Measurements from ENCODE around the gene SMAD3.

SMAD3 gene

GRCh38 chr15:67196222-67196621, 130.8 kb downstream of the SMAD3 start:
- H3K27me3 ChIP-seq (ENCODE audit: insufficient read depth, poor library complexity, severe bottlenecking), result no peaks in the 10 kb centered on the region
- no peak overlapping the region for H3K4me3 ChIP-seq (replicated peaks; ENCODE audit: insufficient read depth, low read length)
- no peak for TF ChIP-seq GABPA (IDR thresholded peaks at IDR 0.05; ENCODE audit: low read depth)
- no peak for TF ChIP-seq REST (IDR thresholded peaks at IDR 0.05; ENCODE audit: insufficient replicate concordance, low read depth)
- TF ChIP-seq, protein P1, sequence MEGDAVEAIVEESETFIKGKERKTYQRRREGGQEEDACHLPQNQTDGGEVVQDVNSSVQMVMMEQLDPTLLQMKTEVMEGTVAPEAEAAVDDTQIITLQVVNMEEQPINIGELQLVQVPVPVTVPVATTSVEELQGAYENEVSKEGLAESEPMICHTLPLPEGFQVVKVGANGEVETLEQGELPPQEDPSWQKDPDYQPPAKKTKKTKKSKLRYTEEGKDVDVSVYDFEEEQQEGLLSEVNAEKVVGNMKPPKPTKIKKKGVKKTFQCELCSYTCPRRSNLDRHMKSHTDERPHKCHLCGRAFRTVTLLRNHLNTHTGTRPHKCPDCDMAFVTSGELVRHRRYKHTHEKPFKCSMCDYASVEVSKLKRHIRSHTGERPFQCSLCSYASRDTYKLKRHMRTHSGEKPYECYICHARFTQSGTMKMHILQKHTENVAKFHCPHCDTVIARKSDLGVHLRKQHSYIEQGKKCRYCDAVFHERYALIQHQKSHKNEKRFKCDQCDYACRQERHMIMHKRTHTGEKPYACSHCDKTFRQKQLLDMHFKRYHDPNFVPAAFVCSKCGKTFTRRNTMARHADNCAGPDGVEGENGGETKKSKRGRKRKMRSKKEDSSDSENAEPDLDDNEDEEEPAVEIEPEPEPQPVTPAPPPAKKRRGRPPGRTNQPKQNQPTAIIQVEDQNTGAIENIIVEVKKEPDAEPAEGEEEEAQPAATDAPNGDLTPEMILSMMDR (IDR thresholded peaks at IDR 0.05; ENCODE audit: insufficient read depth, low read length), result no peak
- TF ChIP-seq POLR2AphosphoS5 (IDR thresholded peaks at IDR 0.05; ENCODE audit: low read depth), result no peak
- TF ChIP-seq SPI1 (IDR thresholded peaks at IDR 0.05; ENCODE audit: borderline replicate concordance, low read depth), result no peak
- no peak overlapping the region for H3K27ac ChIP-seq (replicated peaks)
- DNase-seq (ENCODE audit: low read depth in 1 of 2, low spot score in 1 of 2), result no peak

DNA sequence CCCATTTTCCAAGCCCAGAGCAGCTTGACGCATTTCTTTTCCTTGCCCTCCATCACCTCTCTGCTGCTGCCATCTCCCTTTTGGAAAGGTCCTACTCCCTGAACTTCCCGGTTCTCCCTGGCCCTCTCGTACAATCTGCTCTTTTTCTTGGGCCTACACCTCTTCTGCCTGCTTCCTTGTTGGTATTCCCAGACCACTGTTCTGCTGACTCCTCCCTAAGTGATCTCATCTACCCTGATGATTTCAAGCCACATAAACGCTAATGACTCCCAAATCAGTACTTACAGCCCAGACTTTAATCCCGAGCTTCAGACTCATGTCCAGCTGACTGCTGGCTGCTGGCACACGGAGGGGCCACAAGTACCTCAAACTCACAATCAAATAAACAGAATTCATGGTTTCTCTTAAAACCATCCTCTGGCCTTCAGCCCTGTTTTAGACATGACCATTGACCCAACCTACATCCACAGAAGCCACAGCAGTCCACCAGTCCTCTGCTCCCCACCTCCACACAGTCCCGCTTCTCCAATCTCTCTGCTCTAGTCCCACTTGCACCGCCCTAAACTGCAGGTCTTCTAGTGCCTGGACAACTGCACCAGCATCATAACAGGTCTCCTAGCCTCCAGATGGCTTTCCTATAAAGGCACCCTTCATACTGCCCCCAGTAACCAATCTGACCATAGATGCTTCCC, 131.4 kb downstream of the SMAD3 start:
- no peak for DNase-seq (ENCODE audit: low read depth in 1 of 2, low spot score in 1 of 2)
- Histone ChIP-seq H3K27me3 (ENCODE audit: insufficient read depth, poor library complexity, severe bottlenecking) (no peaks in the 10 kb centered on the region), H3K4me3 (replicated peaks; ENCODE audit: insufficient read depth, low read length) (no peak overlapping the region), H3K27ac (replicated peaks) (no peak overlapping the region)
- TF ChIP-seq SPI1 (IDR thresholded peaks at IDR 0.05; ENCODE audit: borderline replicate concordance, low read depth) (no peak), GABPA (IDR thresholded peaks at IDR 0.05; ENCODE audit: low read depth) (no peak), REST (IDR thresholded peaks at IDR 0.05; ENCODE audit: insufficient replicate concordance, low read depth) (no peak), POLR2AphosphoS5 (IDR thresholded peaks at IDR 0.05; ENCODE audit: low read depth) (no peak)
- TF ChIP-seq, protein P1 (IDR thresholded peaks at IDR 0.05; ENCODE audit: insufficient read depth, low read length), result no peak

- H3K4me3 ChIP-seq (replicated peaks; ENCODE audit: insufficient read depth, low read length), result no peak overlapping the region
Observed at GRCh38 chr15:67197364-67197695, 131.9 kb downstream of the SMAD3 start.

DNA sequence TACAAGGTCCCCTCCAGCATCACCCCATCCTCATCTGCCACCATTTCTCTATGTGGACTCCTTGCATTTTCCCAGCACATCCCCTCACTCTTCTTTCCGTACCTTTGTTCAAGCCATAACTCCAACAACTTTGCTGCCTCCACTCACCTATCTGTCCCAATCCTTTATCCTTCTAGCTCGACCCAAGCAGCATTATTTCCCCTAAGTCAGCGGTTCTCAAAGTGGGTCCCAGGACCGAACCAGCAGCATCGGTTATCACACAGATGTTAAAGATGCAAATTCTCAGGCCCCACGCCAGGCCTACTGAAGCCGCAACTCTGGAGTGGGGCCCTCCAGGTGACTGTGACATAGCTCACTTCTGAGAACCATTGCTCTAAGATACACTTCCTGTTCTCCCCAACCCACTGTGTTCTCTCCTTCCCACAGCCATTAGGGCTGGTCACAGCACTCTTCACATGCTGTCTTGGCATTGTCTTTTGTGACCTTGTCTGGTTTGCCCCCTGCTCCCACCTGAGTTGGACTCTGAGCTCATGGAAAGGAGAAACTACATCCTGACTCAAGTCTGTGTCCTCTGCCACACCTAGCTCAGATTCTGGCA, 132.9 kb downstream of the SMAD3 start:
- no peak; the same call in 1 of the 2 replicates for TF ChIP-seq SPI1 (IDR thresholded peaks at IDR 0.05; ENCODE audit: borderline replicate concordance, low read depth)
- no peak for TF ChIP-seq REST (IDR thresholded peaks at IDR 0.05; ENCODE audit: insufficient replicate concordance, low read depth)
- TF ChIP-seq, protein P1 (IDR thresholded peaks at IDR 0.05; ENCODE audit: insufficient read depth, low read length), result no peak
- no peak for TF ChIP-seq POLR2AphosphoS5 (IDR thresholded peaks at IDR 0.05; ENCODE audit: low read depth)
- TF ChIP-seq GABPA (IDR thresholded peaks at IDR 0.05; ENCODE audit: low read depth), result no peak
- Histone ChIP-seq H3K27me3 (ENCODE audit: insufficient read depth, poor library complexity, severe bottlenecking) (no peaks in the 10 kb centered on the region), H3K27ac (replicated peaks) (no peak overlapping the region), H3K4me3 (replicated peaks; ENCODE audit: insufficient read depth, low read length) (no peak overlapping the region)
- DNase-seq (ENCODE audit: low read depth in 1 of 2, low spot score in 1 of 2), result no peak

More at GRCh38 chr15:67197364-67197695, 131.9 kb downstream of the SMAD3 start:
- Histone ChIP-seq H3K27ac (replicated peaks) (no peak overlapping the region), H3K27me3 (ENCODE audit: insufficient read depth, poor library complexity, severe bottlenecking) (no peaks in the 10 kb centered on the region)
- no peak for DNase-seq (ENCODE audit: low read depth in 1 of 2, low spot score in 1 of 2)
- TF ChIP-seq SPI1 (IDR thresholded peaks at IDR 0.05; ENCODE audit: borderline replicate concordance, low read depth), result no peak
